WTC11 (cell line): ENCODE data around the gene OCA2. TPM values are rescaled to one million over a fixed set of nuclear protein-coding genes. Genes with fewer than 3 reads are reported as not detected.

Experiments
- ATAC-seq: fragments of 200-7000 bp; cut with Tn5 transposase; 2 replicates; pipeline ENCODE4 v1.10.0; 2021; ENCODE audit warnings: mild to moderate bottlenecking, moderate library complexity
- CTCF ChIA-PET: fragments of 300-600 bp; sonication (Branson Sonifier 250); formaldehyde crosslinking; loops from one replicate; lab custom pipeline; 2021; ENCODE audit warnings: antibody characterized with exemption; lab: Charles Lee
- POLR2A ChIA-PET: fragments of 350-600 bp; sonication (Branson Sonifier 250); formaldehyde crosslinking; loops from one replicate; lab custom pipeline; 2021; ENCODE audit warnings: antibody characterized with exemption; lab: Charles Lee
- DNase-seq: peaks from one replicate; pipeline ENCODE4 v3.0.0; 2021; ENCODE audit warnings: low spot score
- H3K27ac Mint-ChIP-seq: 2 replicates; pipeline ENCODE4 v1.8.0; 2021; ENCODE audit warnings: mixed read lengths
- H3K27me3 Mint-ChIP-seq: 2 replicates; pipeline ENCODE4 v1.8.0; 2021; ENCODE audit warnings: low read depth, mild to moderate bottlenecking, moderate library complexity, mixed read lengths
- H3K36me3 Mint-ChIP-seq: 2 replicates; pipeline ENCODE4 v1.8.0; 2021; ENCODE audit warnings: mixed read lengths
- H3K4me1 Mint-ChIP-seq: 2 replicates; pipeline ENCODE4 v1.8.0; 2022; ENCODE audit warnings: mixed read lengths
- H3K4me3 Mint-ChIP-seq: 2 replicates; pipeline ENCODE4 v1.8.0; 2021; ENCODE audit warnings: mild to moderate bottlenecking, moderate library complexity, mixed read lengths
- H3K9me3 Mint-ChIP-seq: 2 replicates; pipeline ENCODE4 v1.8.0; 2021; ENCODE audit warnings: mixed read lengths
- ELF4 ChIP-seq: sonication (generic); formaldehyde crosslinking; IDR thresholded peaks from 2 replicates; pipeline ENCODE4 v1.8.1; 2022; ENCODE audit warnings: low read depth, mild to moderate bottlenecking, moderate library complexity, missing genetic modification reagents
- ETV6 ChIP-seq: sonication (generic); formaldehyde crosslinking; IDR thresholded peaks from 2 replicates; pipeline ENCODE4 v1.8.1; 2022; ENCODE audit warnings: mild to moderate bottlenecking, missing genetic modification reagents
- FOXJ3 ChIP-seq: sonication (generic); formaldehyde crosslinking; IDR thresholded peaks from 2 replicates; pipeline ENCODE4 v1.9.0; 2021; ENCODE audit warnings: missing genetic modification reagents, mild to moderate bottlenecking, borderline replicate concordance
- IRF2 ChIP-seq: sonication (generic); formaldehyde crosslinking; IDR thresholded peaks from 2 replicates; pipeline ENCODE4 v1.8.0; 2022; ENCODE audit warnings: low read depth, missing genetic modification reagents, borderline replicate concordance
- MLX ChIP-seq: sonication (generic); formaldehyde crosslinking; IDR thresholded peaks from 2 replicates; pipeline ENCODE4 v1.8.1; 2023; ENCODE audit warnings: mild to moderate bottlenecking, missing genetic modification reagents, moderate library complexity
- MXD4 ChIP-seq: fragments of 250-450 bp; sonication (Bioruptor Pico); IDR thresholded peaks from 2 replicates; pipeline ENCODE4 v1.8.0; 2021; ENCODE audit warnings: mild to moderate bottlenecking, moderate library complexity, borderline replicate concordance
- NFYB ChIP-seq: sonication (generic); formaldehyde crosslinking; conservative IDR thresholded peaks from 2 replicates; pipeline ENCODE4 v1.8.0; 2022; ENCODE audit warnings: low read depth, missing genetic modification reagents
- NR1H2 ChIP-seq: sonication (generic); formaldehyde crosslinking; IDR thresholded peaks from 2 replicates; pipeline ENCODE4 v1.9.0; 2021; ENCODE audit warnings: mild to moderate bottlenecking, moderate library complexity, missing genetic modification reagents
- RELA ChIP-seq: sonication (generic); formaldehyde crosslinking; IDR thresholded peaks from 2 replicates; pipeline ENCODE4 v1.8.1; 2022; ENCODE audit warnings: missing genetic modification reagents, mild to moderate bottlenecking, borderline replicate concordance
- SMAD3 ChIP-seq: sonication (generic); formaldehyde crosslinking; IDR thresholded peaks from 2 replicates; pipeline ENCODE4 v1.8.0; 2022; ENCODE audit warnings: missing genetic modification reagents, mild to moderate bottlenecking, borderline replicate concordance
- SMAD4 ChIP-seq: sonication (generic); formaldehyde crosslinking; IDR thresholded peaks from 2 replicates; pipeline ENCODE4 v1.8.0; 2022; ENCODE audit warnings: mild to moderate bottlenecking, missing genetic modification reagents
- ZBTB21 ChIP-seq: sonication (generic); formaldehyde crosslinking; IDR thresholded peaks from 2 replicates; pipeline ENCODE4 v1.8.1; 2023; ENCODE audit warnings: mild to moderate bottlenecking, missing genetic modification reagents, borderline replicate concordance
- ZNF232 ChIP-seq: sonication (generic); formaldehyde crosslinking; IDR thresholded peaks from 2 replicates; pipeline ENCODE4 v1.8.0; 2022; ENCODE audit warnings: mild to moderate bottlenecking, missing genetic modification reagents
- ZNF281 ChIP-seq: sonication (generic); formaldehyde crosslinking; IDR thresholded peaks from 2 replicates; pipeline ENCODE4 v1.8.0; 2023; ENCODE audit warnings: mild to moderate bottlenecking, missing genetic modification reagents
- total RNA-seq: library from RNA; stranded (reverse); gene quantifications from 3 replicates; pipeline ENCODE4 v1.2.3, GENCODE V29; 2021
- TF ChIP-seq, protein P1 (sequence below): sonication (generic); formaldehyde crosslinking; IDR thresholded peaks from 2 replicates; pipeline ENCODE4 v1.8.0; 2022; ENCODE audit warnings: mild to moderate bottlenecking, missing genetic modification reagents
- TF ChIP-seq, protein P2 (sequence below): sonication (generic); formaldehyde crosslinking; IDR thresholded peaks from 2 replicates; pipeline ENCODE4 v1.8.1; 2023; ENCODE audit warnings: mild to moderate bottlenecking, missing genetic modification reagents
- TF ChIP-seq, protein P3 (sequence below): fragments of 250-450 bp; sonication (Bioruptor Pico); IDR thresholded peaks from 2 replicates; pipeline ENCODE4 v1.8.0; 2021; ENCODE audit warnings: mild to moderate bottlenecking
- TF ChIP-seq, protein P4 (sequence below): sonication (generic); formaldehyde crosslinking; IDR thresholded peaks from 2 replicates; pipeline ENCODE4 v1.8.0; 2022; ENCODE audit warnings: mild to moderate bottlenecking, missing genetic modification reagents

The OCA2 gene
- total RNA-seq, 1 experiment from 2014 or later: 0.39 TPM

- CTCF ChIA-PET: no interaction called here
- Mint-ChIP-seq H3K9me3 (peaks cover 29% of the 10 kb centered on the region), H3K27me3 (peaks cover 4% of the 10 kb centered on the region), H3K4me1 (no peaks in the 10 kb centered on the region), H3K4me3 (no peak overlapping the region), H3K36me3 (peaks cover 15% of the 10 kb centered on the region), H3K27ac (no peak overlapping the region)
- POLR2A ChIA-PET: no interaction called here
- no peak for TF ChIP-seq NR1H2 (CRISPR knock-in tag)
- no peak for TF ChIP-seq SMAD3 (CRISPR knock-in tag)
- no peak for TF ChIP-seq ZNF232 (CRISPR knock-in tag)
- TF ChIP-seq MXD4 (CRISPR knock-in tag): no peak
- TF ChIP-seq ELF4 (CRISPR knock-in tag): no peak
- no peak for TF ChIP-seq ETV6 (CRISPR knock-in tag)
- no peak for DNase-seq
- ATAC-seq: no peak
These were observed 170.7 kb downstream of the OCA2 start for GRCh38 chr15:27928386-27928785.

- no peaks in the 10 kb centered on the region for H3K36me3 Mint-ChIP-seq
- ATAC-seq: no peak
- CTCF ChIA-PET: interaction anchor here (1.2 kb wide), 2 partner anchors 110 to 231 kb away, joined by 3 read pairs; no protein-coding TSS in a partner anchor
- H3K27me3 Mint-ChIP-seq: no peaks in the 10 kb centered on the region
- no peak for DNase-seq
- TF ChIP-seq NFYB (CRISPR knock-in tag) (no peak), SMAD4 (CRISPR knock-in tag) (no peak), MXD4 (CRISPR knock-in tag) (no peak)
- TF ChIP-seq, protein P1, sequence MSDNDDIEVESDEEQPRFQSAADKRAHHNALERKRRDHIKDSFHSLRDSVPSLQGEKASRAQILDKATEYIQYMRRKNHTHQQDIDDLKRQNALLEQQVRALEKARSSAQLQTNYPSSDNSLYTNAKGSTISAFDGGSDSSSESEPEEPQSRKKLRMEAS (CRISPR knock-in tag): no peak
- TF ChIP-seq, all 79 proteins: peak for 0
- Mint-ChIP-seq H3K27ac (no peak overlapping the region), H3K4me3 (no peak overlapping the region), H3K9me3 (peaks cover 35% of the 10 kb centered on the region), H3K4me1 (no peaks in the 10 kb centered on the region)
- POLR2A ChIA-PET: no interaction called here
These were observed 186.8 kb downstream of the OCA2 start for GRCh38 chr15:27912283-27912682.

DNA sequence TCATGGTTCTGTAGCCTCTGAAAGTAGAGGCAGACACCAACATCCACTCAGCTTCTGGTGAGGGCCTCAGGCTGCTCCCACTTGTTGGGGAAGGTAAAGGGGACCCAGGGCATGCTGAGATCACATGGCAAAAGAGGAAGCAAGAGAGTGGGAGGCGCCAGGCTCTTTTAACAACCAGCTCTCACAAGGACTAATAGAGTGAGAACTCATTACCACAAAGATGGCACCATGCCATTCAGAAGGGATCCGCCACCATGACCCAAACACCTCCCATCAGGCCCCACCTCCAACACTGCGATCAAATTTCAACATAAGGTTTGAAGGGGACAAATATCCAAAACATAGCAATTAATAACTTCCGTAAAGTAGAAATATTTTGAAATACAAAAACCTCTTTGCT, 192.3 kb downstream of the OCA2 start:
- Mint-ChIP-seq H3K27ac (no peak overlapping the region), H3K4me3 (no peak overlapping the region), H3K9me3 (peaks cover 21% of the 10 kb centered on the region)

DNA sequence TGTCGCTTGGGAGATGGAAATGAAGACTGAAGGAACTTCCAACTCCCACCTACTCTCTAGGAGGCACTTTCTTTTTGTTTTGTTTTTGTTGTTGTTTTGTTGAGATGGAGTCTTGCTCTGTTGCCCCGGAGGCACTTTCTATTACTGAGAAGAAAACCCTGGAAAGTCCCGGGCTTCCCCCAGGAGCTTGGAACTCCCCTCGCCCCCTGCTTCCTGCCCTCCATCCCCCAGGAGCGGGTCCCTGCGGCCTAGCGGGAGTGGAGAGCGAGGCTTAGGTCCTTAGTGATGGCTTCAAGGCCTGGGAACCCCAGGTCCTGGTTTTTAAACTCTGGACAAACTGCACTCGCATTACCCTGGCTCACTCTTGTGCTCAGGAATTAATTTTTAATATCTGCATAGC, 195.7 kb downstream of the OCA2 start:
- ATAC-seq (no peak), DNase-seq (no peak)
- Mint-ChIP-seq H3K4me1 (peaks cover 11% of the 10 kb centered on the region), H3K27ac (no peak overlapping the region), H3K4me3 (no peak overlapping the region), H3K9me3 (peaks cover 11% of the 10 kb centered on the region), H3K27me3 (no peaks in the 10 kb centered on the region), H3K36me3 (peaks cover 1% of the 10 kb centered on the region)
- ChIA-PET CTCF (no interaction called here), POLR2A (no interaction called here)
- TF ChIP-seq ZBTB21 (CRISPR knock-in tag) (no peak), NR1H2 (CRISPR knock-in tag) (no peak), ZNF281 (no peak), IRF2 (CRISPR knock-in tag) (no peak), SMAD3 (CRISPR knock-in tag) (no peak)
- TF ChIP-seq, protein P2, sequence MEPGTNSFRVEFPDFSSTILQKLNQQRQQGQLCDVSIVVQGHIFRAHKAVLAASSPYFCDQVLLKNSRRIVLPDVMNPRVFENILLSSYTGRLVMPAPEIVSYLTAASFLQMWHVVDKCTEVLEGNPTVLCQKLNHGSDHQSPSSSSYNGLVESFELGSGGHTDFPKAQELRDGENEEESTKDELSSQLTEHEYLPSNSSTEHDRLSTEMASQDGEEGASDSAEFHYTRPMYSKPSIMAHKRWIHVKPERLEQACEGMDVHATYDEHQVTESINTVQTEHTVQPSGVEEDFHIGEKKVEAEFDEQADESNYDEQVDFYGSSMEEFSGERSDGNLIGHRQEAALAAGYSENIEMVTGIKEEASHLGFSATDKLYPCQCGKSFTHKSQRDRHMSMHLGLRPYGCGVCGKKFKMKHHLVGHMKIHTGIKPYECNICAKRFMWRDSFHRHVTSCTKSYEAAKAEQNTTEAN (CRISPR knock-in tag): no peak
- TF ChIP-seq, protein P3, sequence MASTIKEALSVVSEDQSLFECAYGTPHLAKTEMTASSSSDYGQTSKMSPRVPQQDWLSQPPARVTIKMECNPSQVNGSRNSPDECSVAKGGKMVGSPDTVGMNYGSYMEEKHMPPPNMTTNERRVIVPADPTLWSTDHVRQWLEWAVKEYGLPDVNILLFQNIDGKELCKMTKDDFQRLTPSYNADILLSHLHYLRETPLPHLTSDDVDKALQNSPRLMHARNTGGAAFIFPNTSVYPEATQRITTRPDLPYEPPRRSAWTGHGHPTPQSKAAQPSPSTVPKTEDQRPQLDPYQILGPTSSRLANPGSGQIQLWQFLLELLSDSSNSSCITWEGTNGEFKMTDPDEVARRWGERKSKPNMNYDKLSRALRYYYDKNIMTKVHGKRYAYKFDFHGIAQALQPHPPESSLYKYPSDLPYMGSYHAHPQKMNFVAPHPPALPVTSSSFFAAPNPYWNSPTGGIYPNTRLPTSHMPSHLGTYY: no peak

More for the DNA sequence above, 192.3 kb downstream of the OCA2 start:
- no peaks in the 10 kb centered on the region for H3K4me1 Mint-ChIP-seq
- CTCF ChIA-PET: no interaction called here
- ATAC-seq: no peak
- no peak for DNase-seq
- H3K36me3 Mint-ChIP-seq: no peaks in the 10 kb centered on the region
- no peak for TF ChIP-seq MLX (CRISPR knock-in tag)
- TF ChIP-seq ZNF232 (CRISPR knock-in tag): no peak
- TF ChIP-seq RELA (CRISPR knock-in tag): no peak
- TF ChIP-seq, protein P4, sequence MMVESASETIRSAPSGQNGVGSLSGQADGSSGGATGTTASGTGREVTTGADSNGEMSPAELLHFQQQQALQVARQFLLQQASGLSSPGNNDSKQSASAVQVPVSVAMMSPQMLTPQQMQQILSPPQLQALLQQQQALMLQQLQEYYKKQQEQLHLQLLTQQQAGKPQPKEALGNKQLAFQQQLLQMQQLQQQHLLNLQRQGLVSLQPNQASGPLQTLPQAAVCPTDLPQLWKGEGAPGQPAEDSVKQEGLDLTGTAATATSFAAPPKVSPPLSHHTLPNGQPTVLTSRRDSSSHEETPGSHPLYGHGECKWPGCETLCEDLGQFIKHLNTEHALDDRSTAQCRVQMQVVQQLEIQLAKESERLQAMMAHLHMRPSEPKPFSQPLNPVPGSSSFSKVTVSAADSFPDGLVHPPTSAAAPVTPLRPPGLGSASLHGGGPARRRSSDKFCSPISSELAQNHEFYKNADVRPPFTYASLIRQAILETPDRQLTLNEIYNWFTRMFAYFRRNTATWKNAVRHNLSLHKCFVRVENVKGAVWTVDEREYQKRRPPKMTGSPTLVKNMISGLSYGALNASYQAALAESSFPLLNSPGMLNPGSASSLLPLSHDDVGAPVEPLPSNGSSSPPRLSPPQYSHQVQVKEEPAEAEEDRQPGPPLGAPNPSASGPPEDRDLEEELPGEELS (CRISPR knock-in tag): no peak
- no peak for TF ChIP-seq FOXJ3
- POLR2A ChIA-PET: no interaction called here
- H3K27me3 Mint-ChIP-seq: no peaks in the 10 kb centered on the region
